Gastroesophageal sphincter (tissue), 3 donors: Measurements from ENCODE around the gene CDKN2D.
"Not testable (repeated sequence)": the region's sequence is repeated elsewhere in the genome, so short reads cannot be mapped to it uniquely, and the experiment has no call there.

Experiments
- CTCF ChIP-seq, 4 experiments: fragments of 200-600 bp in 2 of 4; fragments of 450-650 bp in 2 of 4; sonication (generic) in 1 of 4; IDR thresholded peaks; one replicate each; pipeline ENCODE4 v1.5.1; 2017 to 2019; ENCODE audit warnings: antibody characterized with exemption in 4 of 4, mild to moderate bottlenecking in 2 of 4, moderate library complexity in 2 of 4
- EP300 ChIP-seq: sonication (generic); formaldehyde crosslinking; IDR thresholded peaks from one replicate; pipeline ENCODE4 v1.6.1; 2017; ENCODE audit warnings: antibody characterized with exemption, mild to moderate bottlenecking
- POLR2A ChIP-seq, 2 donors: fragments of 450-650 bp; IDR thresholded peaks; one replicate each; pipeline ENCODE4 v1.6.1; 2017; ENCODE audit warnings: antibody characterized with exemption in 2 of 2, mild to moderate bottlenecking in 2 of 2, moderate library complexity in 1 of 2
- POLR2AphosphoS5 ChIP-seq: sonication (generic); formaldehyde crosslinking; IDR thresholded peaks from one replicate; pipeline ENCODE4 v1.6.1; 2017; ENCODE audit warnings: antibody characterized with exemption

DNA sequence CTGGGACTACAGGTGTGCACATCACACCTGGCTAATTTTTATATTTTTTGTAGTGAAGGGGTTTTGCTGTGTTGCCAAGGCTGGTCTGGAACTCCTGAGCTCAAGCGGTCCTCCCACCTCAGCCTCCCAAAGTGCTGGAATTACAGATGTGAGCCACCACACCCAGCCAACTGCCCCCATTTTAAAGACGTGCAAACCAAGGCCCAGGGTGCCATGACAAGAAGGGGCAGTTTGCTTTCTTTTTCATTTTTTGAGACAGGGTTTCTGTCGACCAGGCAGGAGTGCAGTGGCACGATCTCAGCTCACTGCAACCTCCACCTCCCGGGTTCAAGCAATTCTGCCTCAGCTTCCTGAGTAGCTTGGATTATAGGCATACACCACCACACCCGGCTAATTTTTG lies 5.0 kb upstream of the CDKN2D start:
- not testable (repeated sequence) for TF ChIP-seq CTCF (IDR thresholded peaks at IDR 0.05); POLR2AphosphoS5; POLR2A (IDR thresholded peaks at IDR 0.05); EP300
